SU-DHL-6 (cell line): ENCODE measurements around the gene SFN.

ENCODE experiments used
- H2AFZ ChIP-seq: fragments of 200-600 bp; sonication (generic); 2 replicates; pipeline ENCODE4 v1.6.1; 2014; ENCODE audit warnings: low read depth, mild to moderate bottlenecking, moderate library complexity, mixed read lengths, antibody characterized with exemption, low read length; ENCODE audit not compliant: severe bottlenecking
- H3F3A ChIP-seq: fragments of 200-600 bp; shearing (Covaris generic); 2 replicates; pipeline ENCODE4 v1.6.0; 2016; ENCODE audit warnings: antibody characterized with exemption, mild to moderate bottlenecking; ENCODE audit not compliant: insufficient read depth
- H3K27ac ChIP-seq: fragments of 200-600 bp; sonication (generic); 2 replicates; pipeline ENCODE4 v1.5.1; 2016; ENCODE audit warnings: low read depth, mild to moderate bottlenecking, low read length, moderate library complexity, mixed read lengths
- H3K27me3 ChIP-seq: fragments of 200-600 bp; sonication (generic), shearing (Covaris generic); 2 replicates; pipeline ENCODE4 v1.6.0; 2014; ENCODE audit warnings: mild to moderate bottlenecking, low read length
- H3K36me3 ChIP-seq: fragments of 200-600 bp; sonication (generic); 2 replicates; pipeline ENCODE4 v1.6.1; 2014; ENCODE audit warnings: mild to moderate bottlenecking, low read length, mixed read lengths
- H3K4me2 ChIP-seq: fragments of 300-600, 200-600 bp; shearing (Covaris generic), sonication (generic); 2 replicates; pipeline ENCODE4 v1.6.0; 2014; ENCODE audit warnings: low read length, low read depth, mild to moderate bottlenecking; ENCODE audit not compliant: poor library complexity, severe bottlenecking
- H3K4me3 ChIP-seq: fragments of 200-600 bp; sonication (generic); 2 replicates; pipeline ENCODE4 v1.5.1; 2014; ENCODE audit warnings: antibody characterized with exemption, low read length, mild to moderate bottlenecking, mixed read lengths; ENCODE audit not compliant: insufficient read depth, poor library complexity, severe bottlenecking
- H3K79me2 ChIP-seq: fragments of 200-600 bp; sonication (generic); 2 replicates; pipeline ENCODE4 v1.6.1; 2014; ENCODE audit warnings: mild to moderate bottlenecking, low read length, moderate library complexity; ENCODE audit not compliant: insufficient read depth
- H3K9ac ChIP-seq: fragments of 200-600 bp; sonication (generic); 2 replicates; pipeline ENCODE4 v1.7.0; 2014; ENCODE audit warnings: mild to moderate bottlenecking, low read length
- H3K9me2 ChIP-seq: fragments of 200-600 bp; sonication (generic); replicated peaks from 2 replicates; pipeline ENCODE4 v1.6.1; 2014; ENCODE audit warnings: low read length; ENCODE audit not compliant: insufficient read depth
- H3K9me3 ChIP-seq: fragments of 200-600 bp; sonication (generic); 2 replicates; pipeline ENCODE4 v1.6.1; 2014; ENCODE audit warnings: low read length, mixed read lengths; ENCODE audit not compliant: insufficient read depth
- H4K20me1 ChIP-seq: fragments of 200-600 bp; sonication (generic); 2 replicates; pipeline ENCODE4 v1.6.1; 2014; ENCODE audit warnings: low read depth, mild to moderate bottlenecking, antibody characterized with exemption, low read length, moderate library complexity, mixed read lengths
- EZH2phosphoT487 ChIP-seq: fragments of 200-600 bp; sonication (generic), shearing (Covaris generic); conservative IDR thresholded peaks from 2 replicates; pipeline ENCODE4 v1.6.1; 2018; ENCODE audit warnings: mild to moderate bottlenecking, antibody characterized with exemption, low read length, moderate library complexity, mixed read lengths
- TF ChIP-seq, protein P1 (sequence below): fragments of 200-600 bp; sonication (generic); IDR thresholded peaks from one replicate; pipeline ENCODE4 v1.5.1; 2017; ENCODE audit warnings: antibody characterized with exemption, mild to moderate bottlenecking, low read length, moderate library complexity; ENCODE audit not compliant: insufficient read depth, poor library complexity, severe bottlenecking

The SFN gene

DNA sequence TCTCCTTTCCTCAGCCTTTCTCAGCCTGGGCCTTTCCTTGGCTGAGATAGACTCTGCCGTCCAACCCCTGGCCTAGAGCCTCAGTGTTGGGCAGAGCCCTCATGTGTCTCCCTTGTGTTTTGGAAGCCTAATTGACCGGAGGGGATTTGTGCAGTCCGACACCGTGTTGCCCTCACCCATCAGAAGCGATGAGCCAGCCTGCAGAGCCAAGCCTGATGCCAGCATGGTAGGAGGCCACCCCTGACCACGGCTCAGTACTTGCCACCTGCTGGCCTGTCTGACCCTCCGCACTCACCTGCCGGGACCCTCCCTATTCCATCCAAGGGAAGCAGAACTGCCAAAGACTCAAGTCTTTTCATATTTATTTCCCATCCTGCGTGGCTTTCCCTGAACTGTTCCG, 9.3 kb upstream of the SFN start:
- Histone ChIP-seq H3K9me2 (no peaks in the 10 kb centered on the region), H3K79me2 (no peaks in the 10 kb centered on the region), H4K20me1 (no peaks in the 10 kb centered on the region), H3K4me3 (no peak overlapping the region), H3K27me3 (no peaks in the 10 kb centered on the region), H2AFZ (no peak overlapping the region), H3F3A (no peaks in the 10 kb centered on the region), H3K27ac (no peak overlapping the region), H3K9me3 (no peaks in the 10 kb centered on the region), H3K4me2 (no peak overlapping the region), H3K9ac (no peak overlapping the region), H3K36me3 (no peaks in the 10 kb centered on the region)
- TF ChIP-seq, protein P1, sequence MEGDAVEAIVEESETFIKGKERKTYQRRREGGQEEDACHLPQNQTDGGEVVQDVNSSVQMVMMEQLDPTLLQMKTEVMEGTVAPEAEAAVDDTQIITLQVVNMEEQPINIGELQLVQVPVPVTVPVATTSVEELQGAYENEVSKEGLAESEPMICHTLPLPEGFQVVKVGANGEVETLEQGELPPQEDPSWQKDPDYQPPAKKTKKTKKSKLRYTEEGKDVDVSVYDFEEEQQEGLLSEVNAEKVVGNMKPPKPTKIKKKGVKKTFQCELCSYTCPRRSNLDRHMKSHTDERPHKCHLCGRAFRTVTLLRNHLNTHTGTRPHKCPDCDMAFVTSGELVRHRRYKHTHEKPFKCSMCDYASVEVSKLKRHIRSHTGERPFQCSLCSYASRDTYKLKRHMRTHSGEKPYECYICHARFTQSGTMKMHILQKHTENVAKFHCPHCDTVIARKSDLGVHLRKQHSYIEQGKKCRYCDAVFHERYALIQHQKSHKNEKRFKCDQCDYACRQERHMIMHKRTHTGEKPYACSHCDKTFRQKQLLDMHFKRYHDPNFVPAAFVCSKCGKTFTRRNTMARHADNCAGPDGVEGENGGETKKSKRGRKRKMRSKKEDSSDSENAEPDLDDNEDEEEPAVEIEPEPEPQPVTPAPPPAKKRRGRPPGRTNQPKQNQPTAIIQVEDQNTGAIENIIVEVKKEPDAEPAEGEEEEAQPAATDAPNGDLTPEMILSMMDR: no peak
- no peak for TF ChIP-seq EZH2phosphoT487

DNA sequence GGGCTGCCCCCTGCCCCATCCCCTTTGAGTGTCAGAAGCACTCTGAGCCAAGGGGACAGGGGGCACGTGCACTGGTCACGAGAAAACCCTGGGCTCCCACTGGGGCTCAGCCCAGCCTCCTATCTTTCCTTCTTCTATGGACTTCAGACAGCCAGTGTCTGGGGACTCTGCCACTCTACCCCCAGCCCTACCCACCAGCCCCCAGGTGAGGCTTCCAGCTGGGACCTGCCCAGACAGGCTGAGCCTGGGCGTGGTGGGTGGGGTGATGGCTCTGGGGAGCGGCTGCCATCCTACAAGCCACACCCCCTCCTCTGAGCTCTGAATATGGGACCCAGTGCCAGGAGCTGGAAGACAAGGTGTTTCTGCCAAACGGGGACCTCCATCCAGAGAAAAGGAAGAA, 8.0 kb upstream of the SFN start:
- H4K20me1 ChIP-seq: no peaks in the 10 kb centered on the region
- no peaks in the 10 kb centered on the region for H3K27me3 ChIP-seq
- no peak overlapping the region for H3K4me3 ChIP-seq
- no peak overlapping the region for H3K4me2 ChIP-seq
- no peaks in the 10 kb centered on the region for H3K36me3 ChIP-seq
- H3F3A ChIP-seq: no peaks in the 10 kb centered on the region
- no peak overlapping the region for H3K27ac ChIP-seq
- H3K9me2 ChIP-seq: no peaks in the 10 kb centered on the region
- no peaks in the 10 kb centered on the region for H3K9me3 ChIP-seq
- H3K79me2 ChIP-seq: no peaks in the 10 kb centered on the region
- TF ChIP-seq, protein P1: no peak
- TF ChIP-seq EZH2phosphoT487: no peak
- no peak overlapping the region for H3K9ac ChIP-seq
- H2AFZ ChIP-seq: no peak overlapping the region

DNA sequence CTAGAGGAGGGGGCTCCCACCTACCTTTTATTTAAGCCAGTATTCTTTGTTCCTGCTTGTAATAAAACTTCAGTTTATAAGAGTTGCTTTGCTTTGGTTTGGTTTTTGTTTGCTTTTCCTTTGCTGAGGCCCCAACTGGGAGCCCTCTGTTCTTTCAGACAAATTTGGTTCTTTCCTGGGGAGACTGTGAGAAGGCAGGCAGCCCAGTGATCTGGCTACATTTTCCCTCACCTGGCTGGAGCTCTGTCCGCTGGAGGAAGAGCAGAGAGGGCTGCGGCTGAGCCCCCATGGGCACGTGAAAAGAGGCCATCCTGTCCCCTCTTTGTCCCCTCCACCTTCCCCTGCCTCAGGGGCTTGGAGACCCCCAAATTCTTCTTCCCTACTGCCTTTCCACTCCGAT, 7.3 kb upstream of the SFN start:
- no peak overlapping the region for H3K9ac ChIP-seq
- no peaks in the 10 kb centered on the region for H3K79me2 ChIP-seq
- no peak for TF ChIP-seq EZH2phosphoT487
- TF ChIP-seq, protein P1: no peak
- no peaks in the 10 kb centered on the region for H3K27me3 ChIP-seq
- H3K36me3 ChIP-seq: no peaks in the 10 kb centered on the region
- no peaks in the 10 kb centered on the region for H4K20me1 ChIP-seq
- H3K4me2 ChIP-seq: no peak overlapping the region
- no peaks in the 10 kb centered on the region for H3K9me3 ChIP-seq
- H3K27ac ChIP-seq: no peak overlapping the region
- H3F3A ChIP-seq: no peaks in the 10 kb centered on the region
- no peaks in the 10 kb centered on the region for H3K9me2 ChIP-seq
- no peak overlapping the region for H3K4me3 ChIP-seq
- no peak overlapping the region for H2AFZ ChIP-seq

DNA sequence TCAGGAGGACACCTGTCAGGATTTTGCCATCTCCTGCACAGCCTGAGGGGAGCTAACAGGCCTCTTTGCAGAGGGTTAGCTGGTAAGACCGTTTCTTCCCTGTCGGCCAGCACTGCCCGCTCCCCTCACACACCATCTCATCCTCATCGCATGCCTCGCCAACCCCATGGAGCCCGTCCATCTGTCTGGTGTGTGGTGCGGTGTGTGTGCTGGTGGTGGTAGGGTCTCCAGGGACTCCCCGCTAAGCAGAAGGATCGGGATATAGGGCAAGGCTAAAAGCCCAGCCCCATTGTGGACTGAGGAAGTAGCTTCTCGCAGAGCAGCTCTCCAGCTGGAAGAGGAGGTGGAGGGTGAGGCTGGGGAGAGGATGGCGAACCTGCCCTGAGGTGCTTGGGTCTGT, 6.8 kb upstream of the SFN start:
- Histone ChIP-seq H3K9ac (no peak overlapping the region), H3K36me3 (no peaks in the 10 kb centered on the region), H3K27me3 (no peaks in the 10 kb centered on the region), H3K9me3 (no peaks in the 10 kb centered on the region), H3K4me3 (no peak overlapping the region), H3K79me2 (no peaks in the 10 kb centered on the region), H3K27ac (no peak overlapping the region), H3F3A (no peaks in the 10 kb centered on the region), H3K9me2 (no peaks in the 10 kb centered on the region), H4K20me1 (no peaks in the 10 kb centered on the region), H3K4me2 (no peak overlapping the region), H2AFZ (no peak overlapping the region)
- no peak for TF ChIP-seq EZH2phosphoT487
- TF ChIP-seq, protein P1: no peak
